GM19438 (cell line): ENCODE measurements around the gene TBXAS1.

ENCODE experiments used
- ATAC-seq: cut with Tn5 transposase; IDR thresholded peaks from one replicate; pipeline ENCODE4 v1.9.1; 2021; ENCODE audit warnings: low read depth; ENCODE audit not compliant: unreplicated experiment

Gene TBXAS1

DNA sequence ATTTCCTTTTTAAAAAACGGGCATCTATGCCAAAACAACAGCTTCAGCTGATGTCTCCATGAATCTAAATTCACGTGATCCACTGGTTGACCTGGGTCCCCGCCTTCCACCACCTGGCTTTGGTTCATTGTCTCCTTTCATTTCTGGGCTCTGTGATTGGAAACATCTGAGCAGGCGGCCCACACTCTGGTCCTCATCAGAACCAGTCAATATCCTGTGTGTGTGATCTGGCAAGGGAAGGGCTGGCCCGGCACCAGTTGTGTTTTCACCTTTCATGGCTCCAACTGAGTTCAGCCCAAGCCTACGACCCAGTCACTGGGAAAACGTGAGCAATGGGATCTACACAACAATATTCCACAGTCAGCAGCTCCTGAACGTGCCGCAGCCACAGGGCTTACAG lies 187.5 kb downstream of the TBXAS1 start:
- no peak for ATAC-seq

DNA sequence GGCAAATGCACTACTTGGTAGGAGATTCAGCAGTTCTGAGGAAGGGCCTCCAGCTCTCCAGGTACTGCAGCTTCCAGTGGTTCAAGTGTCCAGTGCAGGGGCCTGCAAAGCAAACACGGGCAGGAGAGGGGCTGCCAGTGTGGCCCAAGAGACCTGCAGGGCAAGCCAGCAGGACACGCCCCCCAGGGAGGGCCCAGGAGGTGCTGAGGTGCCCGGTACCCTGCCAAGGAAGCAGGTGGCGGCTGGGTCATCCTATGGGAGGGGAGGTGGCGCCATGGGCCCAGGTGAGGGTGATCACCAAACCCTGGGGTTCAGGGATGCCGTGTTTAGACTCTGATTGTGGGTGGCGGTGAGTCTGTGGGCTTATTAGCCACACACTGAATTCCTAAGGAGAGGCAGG lies 188.0 kb downstream of the TBXAS1 start:
- ATAC-seq: no peak

DNA sequence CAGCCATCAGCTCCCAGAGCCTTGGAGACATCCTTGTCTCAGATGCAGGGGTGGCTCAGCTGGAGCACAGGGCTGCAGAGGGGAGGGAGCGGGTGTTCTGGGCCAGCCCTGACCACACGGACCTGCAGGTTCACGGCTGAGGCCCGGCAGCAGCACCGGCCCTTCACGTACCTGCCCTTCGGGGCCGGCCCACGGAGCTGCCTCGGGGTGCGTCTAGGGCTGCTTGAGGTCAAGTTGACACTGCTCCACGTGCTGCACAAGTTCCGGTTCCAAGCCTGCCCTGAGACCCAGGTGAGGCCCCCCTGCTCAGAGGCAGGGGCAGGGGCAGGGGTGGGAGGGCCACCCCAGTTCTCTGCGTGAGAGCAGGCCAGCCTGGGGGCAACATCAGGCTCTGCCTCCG lies 188.5 kb downstream of the TBXAS1 start:
- no peak for ATAC-seq

DNA sequence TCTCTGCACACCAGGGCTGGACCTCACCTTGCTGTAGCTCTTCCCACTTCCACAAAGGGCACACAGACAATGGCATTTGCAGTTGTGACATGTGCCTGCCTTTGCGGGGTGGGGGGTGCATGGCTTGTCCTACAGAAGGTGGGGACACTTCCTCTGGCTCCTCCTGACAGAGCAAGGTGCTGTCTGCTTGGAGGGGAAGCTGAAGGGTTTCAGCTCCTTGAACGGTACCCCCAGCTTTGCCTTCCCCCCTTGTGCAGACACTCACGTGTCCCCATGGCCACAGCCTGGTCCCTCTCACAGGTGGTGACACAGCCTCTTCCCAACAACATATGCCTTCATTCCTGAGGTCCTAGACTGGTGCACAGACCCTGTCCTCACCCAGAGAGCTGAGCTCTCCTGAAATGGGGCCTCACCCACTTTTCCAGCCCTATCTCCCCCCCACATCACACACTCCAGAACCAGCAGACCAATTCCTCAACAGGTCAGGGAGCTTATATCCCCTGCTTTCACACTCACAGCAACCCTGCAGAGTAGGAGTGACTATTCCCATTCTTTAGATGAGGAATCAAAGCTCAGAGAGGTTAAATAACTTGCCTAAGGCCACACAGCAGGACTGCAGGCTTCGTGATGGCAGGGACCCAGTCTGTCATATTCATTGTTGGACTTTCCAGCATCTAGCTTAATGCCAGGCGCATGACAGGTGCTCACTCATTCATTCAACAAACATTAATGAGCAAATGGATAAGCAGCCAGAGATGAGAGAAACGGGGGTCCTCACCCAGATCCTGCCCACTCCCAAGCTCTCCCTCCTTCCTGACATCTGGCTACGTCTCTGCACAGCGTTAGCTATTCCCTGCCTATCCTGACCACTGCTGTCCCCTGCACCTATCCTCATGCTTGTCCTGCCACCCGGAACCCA lies 189.3 kb downstream of the TBXAS1 start:
- ATAC-seq: no peak

DNA sequence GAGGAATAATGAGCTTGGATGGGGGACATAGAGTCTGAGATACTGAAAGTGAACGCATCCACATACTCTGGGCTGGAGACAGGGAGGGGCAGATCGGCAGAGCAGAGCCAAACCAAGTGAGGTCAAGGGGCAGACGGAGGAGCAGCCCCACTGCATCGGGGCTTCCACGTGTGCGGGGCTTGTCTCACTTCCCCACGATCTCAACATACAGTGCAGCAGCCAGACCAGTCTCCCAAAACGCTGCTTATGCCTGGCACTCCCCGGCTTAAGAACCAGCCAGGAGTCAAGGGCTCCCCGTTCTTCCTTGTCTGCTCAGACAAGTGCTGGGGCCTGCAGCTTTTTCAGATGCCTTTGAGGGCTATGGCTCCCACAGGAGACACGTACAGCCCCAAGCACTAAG lies 190.1 kb downstream of the TBXAS1 start:
- no peak for ATAC-seq

DNA sequence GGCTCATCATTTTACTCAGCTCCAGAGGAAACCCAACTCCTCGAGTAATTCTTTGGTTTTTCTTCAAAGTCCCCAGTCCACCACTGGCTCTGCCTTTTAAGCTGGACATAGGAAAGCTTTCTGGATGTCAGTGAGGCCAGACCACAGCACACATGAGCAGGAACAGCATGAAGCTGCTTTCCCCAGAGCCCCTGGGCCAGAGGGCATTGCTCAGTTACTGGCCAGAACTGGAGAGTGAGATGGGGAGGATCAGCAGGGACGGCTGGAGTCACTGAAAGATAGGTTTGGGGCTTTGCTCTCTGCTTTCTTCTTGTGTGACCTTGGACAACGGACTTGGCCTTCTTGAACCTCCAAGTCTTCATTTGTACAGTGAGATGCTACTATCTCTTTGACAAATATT lies 190.5 kb downstream of the TBXAS1 start:
- no peak for ATAC-seq

DNA sequence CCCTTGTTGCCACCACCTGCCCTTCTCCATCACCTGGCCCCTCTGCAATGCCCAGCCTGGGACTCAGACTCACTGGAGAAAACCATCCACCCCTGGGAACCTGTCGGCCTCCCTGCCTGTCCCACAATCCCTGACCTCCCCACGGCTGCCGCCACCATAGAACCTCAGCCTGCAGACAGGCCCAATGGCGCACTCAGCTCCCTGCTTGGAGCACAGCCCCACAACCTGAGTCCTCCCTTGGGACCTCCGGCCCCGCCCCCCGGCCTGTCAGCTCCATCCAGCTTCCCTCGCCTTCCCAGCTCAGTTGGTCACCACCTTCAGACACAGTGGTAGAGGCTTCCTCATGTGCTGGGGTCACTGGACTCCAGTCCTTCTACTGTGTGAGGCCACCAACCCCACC lies 192.5 kb downstream of the TBXAS1 start:
- no peak for ATAC-seq

DNA sequence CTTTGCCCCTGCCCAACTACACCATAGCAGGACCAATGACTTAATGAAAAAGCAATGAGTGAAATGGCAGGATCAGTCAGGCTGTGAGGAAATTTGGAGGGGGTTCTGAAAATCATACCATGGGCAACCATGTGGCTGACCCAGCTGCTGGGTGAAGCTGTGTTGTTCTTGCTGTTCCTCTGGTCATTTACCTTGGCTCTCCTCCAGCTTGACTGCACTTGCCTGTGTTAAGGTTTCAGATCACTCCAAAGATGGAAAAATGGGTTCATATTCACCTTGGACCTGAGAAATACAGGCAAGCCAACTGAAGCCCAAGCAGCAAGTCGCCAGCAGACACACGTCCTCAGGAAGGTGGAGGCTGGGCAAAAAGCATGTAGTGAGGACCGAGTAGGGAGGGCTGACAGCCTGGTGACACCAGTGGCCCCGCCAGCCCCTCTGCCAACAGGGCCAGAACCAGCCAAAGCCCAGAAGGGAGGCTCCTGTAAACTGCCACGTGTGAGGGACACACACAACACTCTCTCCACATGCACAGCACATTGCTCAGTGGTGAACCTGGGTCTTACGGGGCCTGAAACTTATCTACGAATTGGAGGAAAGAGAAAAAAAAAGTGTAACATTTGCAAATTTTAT lies 193.6 kb downstream of the TBXAS1 start:
- no peak for ATAC-seq

DNA sequence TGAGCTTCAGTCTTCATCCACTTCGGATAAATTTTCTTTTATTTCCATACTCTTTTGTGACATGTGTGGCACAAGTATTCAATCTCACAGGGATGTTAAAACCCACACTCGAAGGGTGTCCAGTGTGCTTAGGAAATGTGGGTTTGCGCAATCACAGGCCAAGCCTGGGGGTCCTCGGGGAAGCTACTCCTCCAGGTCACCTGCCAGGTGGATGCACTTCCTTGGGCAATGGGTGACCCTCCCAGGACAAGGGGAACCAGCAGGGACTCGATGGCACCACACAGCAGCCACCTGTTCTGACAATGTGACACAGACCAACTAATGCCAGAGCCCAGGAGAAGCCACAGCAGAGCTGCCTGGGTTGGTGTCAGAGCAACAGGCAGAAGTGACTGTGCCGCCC lies 194.7 kb downstream of the TBXAS1 start:
- no peak for ATAC-seq

DNA sequence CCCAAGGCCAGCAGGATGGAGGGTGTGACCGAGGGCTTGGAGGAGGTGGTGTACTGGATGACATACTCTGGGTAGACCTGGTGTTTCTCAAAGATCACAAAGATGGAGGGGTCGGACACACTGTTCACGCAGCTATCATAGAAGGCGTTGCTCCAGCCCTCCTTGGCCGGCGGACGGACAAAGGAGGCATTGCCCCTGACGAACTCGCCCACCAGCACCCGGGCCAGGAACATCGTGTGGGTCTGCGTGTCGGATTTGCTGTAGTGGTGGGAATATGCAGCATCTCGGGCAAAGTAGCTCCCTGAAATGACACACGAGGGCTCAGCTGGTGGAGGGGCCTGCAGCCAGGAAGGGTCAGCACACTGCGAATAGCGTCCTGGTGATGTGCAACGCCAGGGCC lies 195.5 kb downstream of the TBXAS1 start:
- no peak for ATAC-seq

DNA sequence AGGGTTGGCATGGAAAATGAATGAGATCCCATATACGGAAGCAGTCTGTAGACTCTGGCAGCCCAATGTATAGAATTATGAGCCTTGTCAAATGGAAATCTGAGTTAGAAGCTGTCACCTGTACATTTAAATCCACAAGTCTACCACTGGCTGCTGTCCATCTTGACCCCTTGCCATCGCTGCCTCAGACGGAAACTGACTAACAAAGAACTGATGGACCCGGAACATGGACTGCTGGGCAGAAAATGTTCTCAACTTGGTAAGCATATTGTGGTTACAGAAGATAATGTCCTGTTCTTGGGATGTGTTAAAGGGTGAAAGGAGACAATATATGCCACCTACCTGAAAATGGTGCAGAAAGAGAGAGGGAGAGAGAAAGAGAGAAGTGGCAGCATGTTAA lies 196.2 kb downstream of the TBXAS1 start:
- no peak for ATAC-seq

DNA sequence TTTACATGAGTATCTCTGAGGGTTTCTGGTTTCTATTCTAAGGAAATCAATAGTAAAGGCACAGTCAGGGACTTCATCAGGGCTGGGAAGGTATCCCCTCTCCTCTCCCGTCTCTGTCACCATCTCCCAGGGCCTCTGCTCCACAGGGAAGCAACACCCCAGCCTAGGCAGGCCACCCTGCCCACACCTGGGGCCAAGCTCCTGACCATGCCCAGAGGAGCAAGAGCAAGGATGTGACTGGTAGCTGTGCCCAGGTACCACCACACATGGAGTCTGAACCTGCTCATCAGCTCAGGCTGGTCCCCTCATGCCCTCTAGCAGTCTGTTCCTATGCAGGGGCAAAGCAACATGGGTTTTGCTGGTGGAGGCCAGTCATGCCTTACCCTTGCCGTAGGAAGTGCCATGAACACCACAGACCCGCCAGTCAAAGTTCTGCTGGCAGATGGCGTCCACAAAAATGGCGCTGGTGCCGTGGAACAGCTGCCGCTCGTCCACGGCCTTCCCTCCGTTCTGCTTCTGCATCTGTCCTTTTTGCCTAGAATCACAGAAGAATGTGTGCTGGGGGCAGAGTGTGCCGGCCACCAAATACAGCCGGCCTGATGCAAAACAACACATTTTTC lies 196.9 kb downstream of the TBXAS1 start:
- no peak for ATAC-seq

DNA sequence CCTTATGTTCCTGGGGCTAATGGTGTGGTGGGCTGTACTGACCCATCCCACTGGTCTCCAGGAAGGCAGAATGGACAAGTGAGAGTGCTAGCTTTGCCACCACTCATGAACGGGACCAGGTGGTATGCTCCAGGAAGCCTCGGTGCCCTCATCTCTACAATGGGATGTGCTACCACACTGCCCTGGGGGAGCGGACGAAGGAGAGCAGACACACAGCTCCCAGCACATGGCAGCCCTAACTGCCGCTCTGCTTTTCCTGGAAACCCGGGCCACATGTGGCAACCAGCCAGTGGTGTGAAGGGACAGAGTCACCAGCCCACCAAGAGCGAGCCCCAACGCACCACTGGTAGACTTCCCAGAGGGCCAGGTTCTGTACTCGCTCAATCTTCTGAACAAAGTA lies 197.9 kb downstream of the TBXAS1 start:
- no peak for ATAC-seq

DNA sequence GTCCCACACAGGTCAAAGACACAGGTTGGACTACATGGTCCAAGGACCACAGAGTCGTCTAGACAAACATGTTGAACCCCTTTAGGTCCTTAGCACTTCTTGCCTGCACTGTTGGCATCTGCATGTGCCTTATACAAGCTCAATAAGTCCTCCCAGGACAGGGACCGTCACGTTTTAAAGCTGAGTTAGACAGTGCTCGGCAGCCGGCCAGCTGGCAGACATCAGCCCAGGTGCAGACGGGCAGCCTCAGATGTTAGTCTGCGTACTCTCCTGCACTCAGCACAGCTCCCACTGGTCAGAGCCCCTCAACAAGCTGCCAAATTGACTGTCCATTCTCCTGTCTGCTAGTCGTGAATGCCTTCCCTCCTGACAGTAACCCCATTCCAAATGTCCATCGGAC lies 198.8 kb downstream of the TBXAS1 start:
- ATAC-seq: no peak

DNA sequence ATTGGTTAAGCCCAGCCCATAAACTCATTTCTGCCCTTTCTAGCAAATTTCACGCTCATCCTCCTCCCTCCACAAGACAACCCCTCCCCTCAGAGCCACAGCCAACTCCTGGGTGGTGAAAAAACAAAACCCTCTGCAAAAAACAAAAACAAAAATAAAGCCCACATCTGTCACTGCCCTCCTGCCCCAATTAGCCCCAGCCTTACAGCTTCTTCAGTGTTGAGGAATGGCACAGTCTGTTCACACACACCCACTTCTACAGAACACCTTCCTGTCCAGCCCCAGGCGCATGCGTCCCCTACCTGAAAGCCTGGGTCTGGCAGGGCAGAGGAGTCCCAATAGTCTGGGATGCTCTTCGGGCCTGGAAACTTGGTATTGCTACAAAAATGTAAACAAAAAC lies 199.2 kb downstream of the TBXAS1 start:
- no peak for ATAC-seq

DNA sequence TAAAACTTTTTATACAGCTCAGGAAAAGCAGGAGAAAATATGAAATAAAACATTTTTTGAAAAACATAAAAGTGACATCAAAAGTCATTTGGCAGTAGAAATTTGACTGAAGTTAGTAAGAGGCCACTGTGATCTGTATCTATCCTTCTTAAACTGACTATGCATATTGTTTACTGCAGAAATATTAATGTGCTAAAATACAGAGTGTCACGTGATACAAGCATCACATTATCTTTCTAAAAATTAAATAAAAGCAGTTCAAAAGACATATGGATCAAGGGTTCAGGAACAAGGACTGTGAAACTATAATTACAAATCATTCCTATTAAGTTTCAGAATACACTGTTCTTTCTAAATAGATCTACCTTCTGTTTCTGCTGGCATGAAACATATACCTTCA lies 200.0 kb downstream of the TBXAS1 start:
- ATAC-seq: no peak

DNA sequence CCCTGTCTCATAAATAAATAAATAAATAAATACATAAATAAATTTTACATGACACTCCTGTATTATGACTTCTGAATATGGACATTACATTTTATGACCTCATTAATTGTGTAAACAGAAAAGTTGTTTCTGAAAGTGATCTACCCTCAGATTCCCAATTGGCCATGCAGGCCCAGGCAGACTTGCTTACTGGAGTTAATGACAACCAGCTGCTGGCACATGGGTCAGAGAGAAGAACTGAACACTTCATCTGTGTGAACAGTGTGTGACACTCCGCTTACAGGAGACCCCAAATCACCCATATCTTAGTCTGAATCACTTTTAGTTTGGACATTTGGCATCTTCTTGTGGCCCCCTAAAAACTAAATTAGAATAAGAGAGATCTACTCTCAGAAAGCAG lies 202.3 kb downstream of the TBXAS1 start:
- ATAC-seq: no peak

DNA sequence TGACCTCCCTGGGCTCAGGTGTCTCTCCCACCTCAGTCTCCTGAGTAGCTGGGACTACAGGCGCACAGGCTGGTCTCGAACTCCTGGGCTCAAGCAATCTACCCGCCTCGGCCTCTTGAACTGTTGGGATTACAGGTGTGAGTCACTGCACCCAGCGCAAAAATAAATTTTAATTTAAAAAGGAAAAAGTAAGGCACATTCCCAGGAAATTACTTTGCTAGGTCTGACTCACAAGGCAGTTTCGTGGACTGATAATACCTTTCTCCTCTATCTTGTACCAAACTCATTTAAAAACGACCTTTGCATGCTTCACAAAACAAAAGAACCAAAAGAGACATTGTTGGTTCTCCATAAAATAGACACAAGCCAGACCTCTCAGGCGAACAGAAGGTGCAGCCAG lies 204.0 kb downstream of the TBXAS1 start:
- ATAC-seq: no peak

DNA sequence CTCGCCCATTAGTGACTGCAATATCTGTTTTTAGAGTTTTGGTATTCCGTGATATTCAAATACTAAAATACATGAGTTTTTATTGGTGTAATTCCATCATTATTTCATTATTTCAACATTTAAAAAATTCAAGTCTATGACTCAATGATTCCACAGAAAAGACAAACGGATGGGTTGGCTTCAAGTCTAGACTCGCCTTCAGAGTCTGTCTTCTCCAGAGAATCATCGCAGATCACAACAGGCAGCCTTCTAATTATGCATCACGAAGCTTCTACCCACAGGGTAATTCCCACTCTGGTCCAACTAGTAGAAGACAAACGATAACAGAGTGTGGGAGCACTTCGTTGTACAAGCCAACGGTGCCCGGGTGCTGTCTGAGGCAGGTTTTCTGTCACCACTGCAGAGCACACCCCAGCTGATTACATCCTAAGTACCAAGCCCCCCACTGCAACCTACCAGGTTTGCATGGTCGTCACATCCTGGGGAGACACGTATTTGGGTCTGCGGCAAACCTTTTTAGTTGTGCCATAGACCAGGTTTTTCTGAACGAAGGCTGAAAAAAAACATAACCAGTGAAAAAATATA lies 204.8 kb downstream of the TBXAS1 start:
- no peak for ATAC-seq

DNA sequence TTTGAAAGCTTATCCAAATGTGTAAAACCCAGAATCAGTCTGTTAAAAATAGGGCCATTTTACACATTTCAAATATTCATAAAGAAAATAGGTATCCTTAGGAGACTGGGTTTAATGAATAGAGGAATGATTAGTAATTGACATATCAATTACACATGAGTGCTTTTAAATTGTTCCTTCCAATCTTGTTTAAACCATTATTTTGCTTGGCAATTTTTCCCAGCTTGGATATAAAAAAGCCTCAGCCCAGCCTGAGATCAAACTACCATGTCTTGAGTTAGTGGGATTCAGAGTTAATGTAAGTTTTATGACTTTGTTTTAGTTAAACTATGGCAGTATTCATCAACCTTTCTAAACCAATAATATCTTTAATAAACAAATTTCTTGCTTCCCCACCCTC lies 205.4 kb downstream of the TBXAS1 start:
- no peak for ATAC-seq

DNA sequence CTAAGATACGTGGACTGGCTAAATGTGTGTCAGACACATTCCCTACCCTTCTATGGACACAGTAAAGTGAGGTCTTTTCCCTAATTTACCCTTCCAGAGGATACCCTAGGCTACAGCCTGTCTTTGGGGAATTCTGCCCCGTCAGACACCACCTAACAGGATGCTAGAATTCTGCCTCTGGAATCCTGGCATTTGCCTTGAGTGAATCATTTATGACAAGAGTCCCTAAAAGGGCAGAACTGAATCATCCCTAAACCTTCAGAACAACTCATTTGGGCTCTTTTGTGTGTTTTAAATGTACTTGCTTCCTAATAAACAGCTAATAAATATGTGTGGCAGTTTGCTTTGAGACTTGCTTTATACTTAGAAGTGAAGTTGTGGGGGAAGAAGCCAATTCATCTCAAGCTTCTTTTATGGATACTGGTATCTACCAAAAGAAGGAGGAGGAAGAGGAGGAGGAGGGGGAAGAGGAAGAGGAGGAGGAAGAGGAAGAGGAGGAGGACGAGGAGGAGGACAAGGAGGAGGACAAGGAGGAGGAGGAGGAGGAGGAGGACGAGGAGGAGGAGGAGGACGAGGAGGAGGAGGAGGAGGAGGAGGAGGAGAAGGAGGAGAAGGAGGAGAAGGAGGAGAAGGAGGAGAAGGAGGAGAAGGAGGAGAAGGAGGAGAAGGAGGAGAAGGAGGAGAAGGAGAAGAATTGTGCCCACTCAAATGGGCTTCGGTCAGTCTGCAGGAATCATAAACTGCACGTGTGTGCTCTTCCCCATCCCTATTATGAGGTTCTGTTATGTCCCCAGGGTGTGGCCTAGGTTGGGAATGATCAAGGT lies 206.5 kb downstream of the TBXAS1 start:
- ATAC-seq: no peak
